HG03196 (cell line): ENCODE data around the gene LONP2.
A peak's percentile ranks its signal among the peaks of the same experiment; 100 is the strongest.

Source experiments
- ATAC-seq: cut with Tn5 transposase; IDR thresholded peaks from one replicate; pipeline ENCODE4 v1.9.1; 2021; ENCODE audit not compliant: unreplicated experiment

Gene LONP2, protein sequence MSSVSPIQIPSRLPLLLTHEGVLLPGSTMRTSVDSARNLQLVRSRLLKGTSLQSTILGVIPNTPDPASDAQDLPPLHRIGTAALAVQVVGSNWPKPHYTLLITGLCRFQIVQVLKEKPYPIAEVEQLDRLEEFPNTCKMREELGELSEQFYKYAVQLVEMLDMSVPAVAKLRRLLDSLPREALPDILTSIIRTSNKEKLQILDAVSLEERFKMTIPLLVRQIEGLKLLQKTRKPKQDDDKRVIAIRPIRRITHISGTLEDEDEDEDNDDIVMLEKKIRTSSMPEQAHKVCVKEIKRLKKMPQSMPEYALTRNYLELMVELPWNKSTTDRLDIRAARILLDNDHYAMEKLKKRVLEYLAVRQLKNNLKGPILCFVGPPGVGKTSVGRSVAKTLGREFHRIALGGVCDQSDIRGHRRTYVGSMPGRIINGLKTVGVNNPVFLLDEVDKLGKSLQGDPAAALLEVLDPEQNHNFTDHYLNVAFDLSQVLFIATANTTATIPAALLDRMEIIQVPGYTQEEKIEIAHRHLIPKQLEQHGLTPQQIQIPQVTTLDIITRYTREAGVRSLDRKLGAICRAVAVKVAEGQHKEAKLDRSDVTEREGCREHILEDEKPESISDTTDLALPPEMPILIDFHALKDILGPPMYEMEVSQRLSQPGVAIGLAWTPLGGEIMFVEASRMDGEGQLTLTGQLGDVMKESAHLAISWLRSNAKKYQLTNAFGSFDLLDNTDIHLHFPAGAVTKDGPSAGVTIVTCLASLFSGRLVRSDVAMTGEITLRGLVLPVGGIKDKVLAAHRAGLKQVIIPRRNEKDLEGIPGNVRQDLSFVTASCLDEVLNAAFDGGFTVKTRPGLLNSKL

GRCh38 chr16:48244080-48244862 lies at the start of gene LONP2:
Gene LONP2, plus strand, starts transcription at chr16:48244300. Its CDS starts 89 bp downstream, at chr16:48244389.
- peak; percentile 97 for ATAC-seq

- no peak for ATAC-seq
These were observed 49.1 kb upstream of the LONP2 start for GRCh38 chr16:48194828-48195556.

GRCh38 chr16:48197294-48197693 lies 46.8 kb upstream of the LONP2 start:
- no peak for ATAC-seq

DNA sequence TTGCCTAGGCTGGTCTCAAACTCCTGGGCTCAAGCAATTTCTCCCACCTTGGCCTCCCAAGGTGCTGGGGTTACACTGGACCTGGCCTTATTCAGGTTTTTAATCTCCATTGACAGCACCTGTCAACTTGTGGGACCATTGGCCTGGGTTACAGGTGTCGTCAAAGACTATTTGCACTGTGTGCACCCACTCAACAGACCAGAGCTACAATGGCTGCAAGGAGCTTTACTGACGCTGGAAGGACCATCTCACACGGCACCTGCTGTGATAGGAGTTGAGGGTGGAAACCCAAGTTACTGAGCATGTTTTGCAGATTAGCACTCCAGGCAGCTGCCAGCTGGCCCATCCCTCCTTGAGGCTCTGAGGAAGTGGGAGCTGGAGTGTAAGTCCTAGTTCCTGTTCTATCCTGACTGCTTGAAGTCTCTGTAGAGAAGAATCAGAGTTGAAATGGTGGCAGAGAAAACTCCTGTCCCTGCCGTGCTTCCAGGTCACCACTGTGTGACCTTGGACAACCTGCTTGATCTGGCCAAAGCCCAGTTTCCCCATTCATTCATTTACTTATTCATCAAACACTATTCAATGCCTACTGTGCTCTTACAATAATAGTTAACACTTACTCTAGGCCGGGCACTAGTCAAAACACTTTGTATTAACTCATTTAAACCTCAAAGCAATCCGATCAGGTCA lies 42.4 kb upstream of the LONP2 start:
- no peak for ATAC-seq

- ATAC-seq: no peak
These were observed 39.9 kb upstream of the LONP2 start for GRCh38 chr16:48203974-48204824.

- no peak for ATAC-seq
These were observed 39.3 kb upstream of the LONP2 start for GRCh38 chr16:48204825-48205151.

- ATAC-seq: no peak
These were observed 37.4 kb upstream of the LONP2 start for GRCh38 chr16:48206594-48207242.

DNA sequence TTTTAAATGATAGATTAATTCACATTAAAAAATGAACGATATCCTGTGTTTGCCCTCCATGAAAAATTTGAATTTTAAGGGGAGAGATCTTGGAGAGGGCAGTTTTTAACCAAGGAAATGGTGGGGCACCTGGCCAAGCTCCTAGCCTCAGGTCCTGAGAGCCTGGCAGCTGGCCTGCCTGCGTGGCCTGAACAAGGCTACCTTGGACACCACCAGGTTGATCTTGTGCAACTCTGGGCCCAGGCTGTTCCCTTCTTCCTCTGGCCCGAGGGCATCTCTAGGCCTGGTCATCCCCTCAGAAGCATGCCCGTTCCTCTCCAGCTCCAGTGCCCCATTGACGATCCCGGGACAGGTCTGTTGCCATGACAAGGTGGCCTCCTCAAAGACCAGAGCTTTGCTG lies 33.4 kb upstream of the LONP2 start:
- ATAC-seq: no peak

DNA sequence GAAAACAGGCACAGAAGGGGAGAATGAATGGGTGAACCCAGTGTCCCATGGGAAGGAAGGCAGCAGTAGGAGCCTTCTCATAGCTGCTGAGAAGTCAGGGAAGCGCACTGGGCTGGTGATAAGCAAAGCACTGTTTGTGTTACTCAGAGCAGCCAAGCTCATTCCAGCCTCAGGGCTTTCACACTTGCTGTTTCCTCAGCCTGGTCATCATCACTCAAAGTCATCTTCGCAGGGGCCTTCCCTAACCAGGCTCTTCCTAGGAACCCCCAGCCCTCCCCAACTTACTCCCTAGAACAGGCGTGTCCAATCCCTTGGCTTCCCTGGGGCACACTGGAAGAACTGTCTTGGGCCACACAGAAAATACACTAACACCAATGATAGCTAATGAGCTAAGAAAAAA lies 32.1 kb upstream of the LONP2 start:
- no peak for ATAC-seq

GRCh38 chr16:48215738-48216137 lies 28.4 kb upstream of the LONP2 start:
- ATAC-seq: no peak

DNA sequence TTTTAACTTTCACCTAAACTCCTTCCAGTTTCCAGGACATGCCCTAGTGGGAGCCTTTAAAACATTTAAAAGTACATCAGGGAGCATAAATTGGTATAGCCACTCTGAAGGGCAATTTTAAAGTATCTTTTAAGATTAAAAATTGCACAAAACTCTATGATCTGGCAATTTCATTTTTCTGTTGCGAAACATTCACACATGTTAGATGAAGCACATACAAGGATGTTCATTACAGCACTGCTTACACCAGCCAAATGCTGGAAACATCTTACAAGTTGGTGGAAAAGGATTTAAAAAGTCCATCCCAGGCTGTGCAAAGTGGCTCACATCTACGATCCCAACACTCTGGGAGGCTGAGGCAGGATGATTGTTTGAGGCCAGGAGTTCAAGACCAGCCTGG lies 26.4 kb upstream of the LONP2 start:
- no peak for ATAC-seq

GRCh38 chr16:48218473-48218872 lies 25.6 kb upstream of the LONP2 start:
- no peak for ATAC-seq

GRCh38 chr16:48220891-48221290 lies 23.2 kb upstream of the LONP2 start:
- ATAC-seq: no peak

DNA sequence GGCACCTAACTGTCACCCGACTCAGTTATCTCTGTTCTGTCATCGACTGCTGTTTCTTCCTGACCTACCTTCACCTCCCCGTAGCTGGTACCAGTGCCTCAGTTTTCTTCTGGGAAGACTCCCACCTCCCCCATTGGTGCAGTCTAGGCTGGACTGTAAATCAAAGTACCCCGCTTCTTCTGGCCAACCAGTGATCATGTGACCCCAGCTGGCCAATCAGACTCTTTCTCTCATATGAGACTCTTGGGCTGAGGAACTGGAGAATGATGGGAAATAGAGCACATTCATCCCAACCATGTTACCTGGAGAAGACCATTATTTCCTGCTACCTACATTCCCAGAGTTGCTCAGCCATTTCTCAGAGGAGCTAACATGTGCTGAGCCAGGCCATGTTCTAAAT lies 20.6 kb upstream of the LONP2 start:
- ATAC-seq: no peak

DNA sequence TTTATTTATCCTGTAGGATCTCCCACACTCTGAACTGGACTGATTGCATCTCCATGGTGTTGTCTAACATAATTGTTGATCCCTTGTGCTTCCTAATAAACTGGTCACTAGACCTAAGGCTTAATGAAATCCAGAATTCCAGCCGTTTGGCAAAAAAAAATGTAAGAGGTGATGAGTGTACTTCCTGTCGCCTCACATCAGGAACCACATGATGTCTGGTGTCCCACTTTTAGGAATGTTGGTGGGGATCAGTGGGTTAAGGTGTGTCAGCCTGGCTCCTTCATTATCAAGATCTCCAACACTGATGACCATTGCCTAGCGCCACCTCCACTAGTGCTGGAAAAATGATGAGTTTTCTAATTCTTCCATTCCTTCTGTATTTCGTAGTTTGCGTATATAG lies 18.6 kb upstream of the LONP2 start:
- no peak for ATAC-seq

DNA sequence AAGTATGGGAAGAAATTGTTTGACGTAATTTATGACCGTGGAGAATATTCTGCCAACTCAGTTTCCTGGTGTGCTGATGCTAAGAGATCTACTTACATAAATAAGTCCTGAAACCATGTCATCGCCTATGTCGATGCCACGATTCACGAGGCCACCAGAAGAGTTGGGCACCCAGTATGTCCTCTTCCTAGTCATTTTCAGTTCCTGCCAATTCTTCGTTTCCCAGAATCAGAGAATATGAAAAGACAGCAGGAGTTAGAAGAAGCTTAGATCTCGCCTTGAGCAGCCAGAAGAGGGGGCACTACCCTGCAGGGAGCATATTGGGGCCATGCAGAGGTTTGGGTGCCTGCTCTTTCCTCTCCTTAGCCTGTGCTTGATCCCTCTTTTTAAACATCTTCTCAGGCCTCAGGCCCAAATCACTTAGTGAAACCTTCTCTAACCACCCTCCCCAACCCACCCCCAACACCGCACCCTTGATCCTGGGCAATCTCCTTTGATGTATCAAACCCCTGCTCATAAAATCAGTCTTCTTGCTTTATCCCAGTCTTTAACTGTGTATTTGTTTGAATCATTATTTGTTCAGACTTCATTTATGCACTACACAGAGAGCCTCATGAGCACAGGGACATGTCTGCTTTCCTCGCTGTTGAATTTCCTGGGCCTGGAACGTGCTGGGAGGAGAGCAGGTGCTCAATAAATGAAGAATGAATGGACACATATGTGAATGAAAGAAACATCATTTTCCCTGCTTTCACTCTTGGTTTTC lies 12.2 kb upstream of the LONP2 start:
- ATAC-seq: no peak

DNA sequence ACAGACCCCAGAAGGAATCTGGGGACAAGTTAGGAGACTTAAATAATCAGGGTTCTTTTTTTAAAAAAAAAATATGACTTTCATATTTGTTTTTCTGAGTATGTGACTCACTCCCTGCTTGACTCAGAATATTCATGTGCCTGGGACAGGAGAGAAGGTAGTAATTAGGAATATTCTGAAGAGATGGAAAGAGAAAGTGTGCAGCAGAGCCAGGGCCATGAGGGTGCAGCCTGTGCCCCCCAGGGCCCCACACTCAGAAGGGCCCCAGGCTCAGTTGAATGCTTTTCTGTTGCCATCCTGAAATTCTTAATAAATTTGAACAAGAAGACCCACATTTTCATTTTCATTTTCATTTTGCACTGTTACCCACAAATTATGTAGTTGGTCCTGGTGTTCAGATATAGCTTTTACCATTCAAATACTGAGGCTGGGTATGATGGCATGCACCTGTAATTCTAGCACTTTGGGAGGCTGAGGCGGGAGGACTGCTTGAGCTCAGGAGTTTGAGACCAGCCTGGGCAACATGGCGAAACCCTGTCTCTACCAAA lies 11.5 kb upstream of the LONP2 start:
- no peak for ATAC-seq

- ATAC-seq: no peak
These were observed 9.5 kb upstream of the LONP2 start for GRCh38 chr16:48234630-48235029.
